H9 (cell line): ENCODE results near the gene SDK1. TPM values are rescaled to one million over a fixed set of nuclear protein-coding genes. Genes with fewer than 3 reads are reported as not detected.

ENCODE experiments used
- DNase-seq: peaks from one replicate; pipeline ENCODE4 v3.0.0-alpha.2; 2017
- H2AFZ ChIP-seq: one replicate; pipeline ENCODE4 v1.6.1; 2013; ENCODE audit warnings: mild to moderate bottlenecking, low read length, control low read depth, moderate library complexity
- H2AK5ac ChIP-seq: 2 replicates; pipeline ENCODE4 v1.6.1; 2013; ENCODE audit warnings: low read length, control low read depth, mixed read lengths; ENCODE audit not compliant: insufficient read length
- H2BK120ac ChIP-seq: one replicate; pipeline ENCODE4 v1.6.1; 2013; ENCODE audit warnings: low read depth, mild to moderate bottlenecking, low read length, control low read depth, inconsistent platforms; ENCODE audit not compliant: poor library complexity, severe bottlenecking
- H2BK12ac ChIP-seq: 2 replicates; pipeline ENCODE4 v1.6.1; 2013; ENCODE audit warnings: low read length, control low read depth, mixed read lengths, low read depth; ENCODE audit not compliant: insufficient read length
- H2BK15ac ChIP-seq: 2 replicates; pipeline ENCODE4 v1.6.1; 2013; ENCODE audit warnings: low read depth, low read length, control low read depth
- H2BK20ac ChIP-seq: one replicate; pipeline ENCODE4 v1.6.1; 2013; ENCODE audit warnings: low read depth, mild to moderate bottlenecking, low read length, control low read depth, inconsistent platforms; ENCODE audit not compliant: poor library complexity, severe bottlenecking
- H2BK5ac ChIP-seq: 2 replicates; pipeline ENCODE4 v1.6.1; 2013; ENCODE audit warnings: low read length, control low read depth, mixed read lengths; ENCODE audit not compliant: insufficient read length
- H3K14ac ChIP-seq: 2 replicates; pipeline ENCODE4 v1.6.1; 2013; ENCODE audit warnings: low read length, control low read depth; ENCODE audit not compliant: insufficient read depth
- H3K18ac ChIP-seq: 2 replicates; pipeline ENCODE4 v1.6.1; 2013; ENCODE audit warnings: low read depth, mild to moderate bottlenecking, mixed read lengths, low read length, control low read depth; ENCODE audit not compliant: insufficient read length
- H3K23ac ChIP-seq: 2 replicates; pipeline ENCODE4 v1.6.1; 2013; ENCODE audit warnings: low read length, control low read depth, mixed read lengths, low read depth; ENCODE audit not compliant: insufficient read length
- H3K23me2 ChIP-seq: 2 replicates; pipeline ENCODE4 v1.6.1; 2013; ENCODE audit warnings: low read depth, mild to moderate bottlenecking, mixed read lengths, low read length, control low read depth; ENCODE audit not compliant: insufficient read length, poor library complexity, severe bottlenecking
- H3K27ac ChIP-seq: 2 replicates; pipeline ENCODE4 v1.5.1; 2013; ENCODE audit warnings: low read length, control low read depth, mixed read lengths, low read depth; ENCODE audit not compliant: insufficient read length
- H3K27me3 ChIP-seq: 2 replicates; pipeline ENCODE4 v1.6.1; 2013; ENCODE audit warnings: low read length, control low read depth, inconsistent platforms; ENCODE audit not compliant: insufficient read depth
- H3K4ac ChIP-seq: 2 replicates; pipeline ENCODE4 v1.6.1; 2013; ENCODE audit warnings: low read depth, mild to moderate bottlenecking, control low read depth, inconsistent platforms, low read length, moderate library complexity
- H3K4me1 ChIP-seq: 2 replicates; pipeline ENCODE4 v1.6.1; 2013; ENCODE audit warnings: low read length, control low read depth, inconsistent platforms; ENCODE audit not compliant: insufficient read depth
- H3K4me2 ChIP-seq: 2 replicates; pipeline ENCODE4 v1.6.1; 2013; ENCODE audit warnings: low read length, control low read depth, mixed read lengths; ENCODE audit not compliant: insufficient read length, insufficient read depth
- H3K56ac ChIP-seq: 2 replicates; pipeline ENCODE4 v1.6.1; 2013; ENCODE audit warnings: low read depth, mild to moderate bottlenecking, mixed read lengths, low read length, control low read depth; ENCODE audit not compliant: insufficient read length
- H3K79me1 ChIP-seq: 2 replicates; pipeline ENCODE4 v1.6.1; 2013; ENCODE audit warnings: low read depth, mild to moderate bottlenecking, moderate library complexity, low read length, control low read depth, inconsistent platforms; ENCODE audit not compliant: insufficient read depth, poor library complexity, severe bottlenecking
- H3K79me2 ChIP-seq: 2 replicates; pipeline ENCODE4 v1.6.1; 2013; ENCODE audit warnings: low read length, control low read depth, inconsistent platforms; ENCODE audit not compliant: insufficient read depth
- H3K9ac ChIP-seq: 2 replicates; pipeline ENCODE4 v1.6.1; 2013; ENCODE audit warnings: low read length, control low read depth, mixed read lengths; ENCODE audit not compliant: insufficient read length; ENCODE audit errors: extremely low read depth
- H3K9me3 ChIP-seq: one replicate; pipeline ENCODE4 v1.6.1; 2013; ENCODE audit warnings: low read depth, low read length, inconsistent platforms; ENCODE audit not compliant: control insufficient read depth
- H3T11ph ChIP-seq: one replicate; pipeline ENCODE4 v1.6.1; 2013; ENCODE audit warnings: mild to moderate bottlenecking, low read length, control low read depth, inconsistent platforms
- H4K20me1 ChIP-seq: one replicate; pipeline ENCODE4 v1.6.1; 2013; ENCODE audit not compliant: control insufficient read depth, insufficient read length, insufficient read depth
- H4K5ac ChIP-seq: 2 replicates; pipeline ENCODE4 v1.6.1; 2013; ENCODE audit warnings: low read depth, mild to moderate bottlenecking, mixed read lengths, low read length, control low read depth; ENCODE audit not compliant: insufficient read length
- H4K8ac ChIP-seq: replicated peaks from 2 replicates; pipeline ENCODE4 v1.6.1; 2013; ENCODE audit warnings: low read length, control low read depth, mixed read lengths, low read depth; ENCODE audit not compliant: insufficient read length
- H4K91ac ChIP-seq: 2 replicates; pipeline ENCODE4 v1.6.1; 2013; ENCODE audit warnings: low read depth, mild to moderate bottlenecking, moderate library complexity, mixed read lengths, low read length, control low read depth; ENCODE audit not compliant: insufficient read length
- H3K27ac Mint-ChIP-seq, 3 experiments: 2 replicates in 2 of 3; 3 replicates in 1 of 3; pipeline ENCODE4 v1.8.0; 2020 to 2021; ENCODE audit warnings: mixed read lengths in 3 of 3, mild to moderate bottlenecking in 1 of 3, moderate library complexity in 1 of 3
- H3K27me3 Mint-ChIP-seq: 2 replicates; pipeline ENCODE4 v1.8.0; 2021; ENCODE audit warnings: low read depth, mild to moderate bottlenecking, moderate library complexity, mixed read lengths
- H3K36me3 Mint-ChIP-seq, 3 experiments: 2 replicates in 2 of 3; 3 replicates in 1 of 3; pipeline ENCODE4 v1.8.0; 2020 to 2021; ENCODE audit warnings: low read depth in 3 of 3, mixed read lengths in 3 of 3; ENCODE audit not compliant: insufficient read depth in 1 of 3
- H3K4me1 Mint-ChIP-seq, 2 experiments: 2 replicates each; pipeline ENCODE4 v1.8.0; 2020; ENCODE audit warnings: mixed read lengths in 2 of 2
- H3K4me3 Mint-ChIP-seq, 2 experiments: 2 replicates in 1 of 2; 3 replicates in 1 of 2; pipeline ENCODE4 v1.8.0; 2020 to 2021; ENCODE audit warnings: mild to moderate bottlenecking in 2 of 2, mixed read lengths in 2 of 2, moderate library complexity in 1 of 2
- H3K9me3 Mint-ChIP-seq, 2 experiments: 2 replicates in 1 of 2; 3 replicates in 1 of 2; pipeline ENCODE4 v1.8.0; 2020; ENCODE audit warnings: mild to moderate bottlenecking in 2 of 2, mixed read lengths in 2 of 2, moderate library complexity in 1 of 2
- WGBS: extraction: QIAGEN DNeasy Blood & Tissue Kit; methylation state at CpG from one replicate; pipeline ENCODE4 v1.1.7; 2013; ENCODE audit warnings: missing lambda C conversion rate, low lambda C conversion rate, mixed read lengths; ENCODE audit not compliant: insufficient read length; ENCODE audit errors: extremely low coverage; 5-methylcytosine and 5-hydroxymethylcytosine counted together
- total RNA-seq: library from RNA; stranded (reverse); gene quantifications from 2 replicates; pipeline ENCODE4 v1.2.1, GENCODE V29; 2021
- TF ChIP-seq, protein P1 (sequence below): fragments of 200-600 bp; sonication (generic); conservative IDR thresholded peaks from 3 replicates; pipeline ENCODE4 v1.8.0; 2021; ENCODE audit warnings: antibody characterized with exemption, mild to moderate bottlenecking

The SDK1 gene
- total RNA-seq, 1 experiment from 2014 or later: 8.7 TPM

DNA sequence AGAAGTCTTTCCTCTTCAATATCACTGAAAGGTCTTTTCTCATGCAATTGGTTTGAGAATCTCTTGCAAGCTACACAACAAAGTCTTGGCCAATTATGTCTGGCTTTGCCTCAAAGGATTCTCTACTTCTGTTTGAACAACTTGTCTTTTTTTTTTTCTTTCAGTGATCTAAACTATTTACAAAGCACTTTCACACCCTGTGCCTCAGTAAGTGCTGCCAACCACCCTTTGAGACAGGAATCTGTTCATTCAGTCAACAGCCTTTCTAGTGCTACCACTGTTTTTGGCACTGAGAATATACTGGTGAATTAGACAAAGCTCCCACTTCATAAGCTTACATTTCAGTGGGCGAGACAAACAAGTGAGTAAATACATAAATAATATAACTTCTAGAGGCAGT lies 26.9 kb upstream of the SDK1 start:
- H4K5ac ChIP-seq: no peak overlapping the region
- H2BK20ac ChIP-seq: no peak overlapping the region
- H3K56ac ChIP-seq: no peak overlapping the region
- no peak overlapping the region for H2BK15ac ChIP-seq
- no peak overlapping the region for H2BK12ac ChIP-seq
- H3K4me2 ChIP-seq: no peak overlapping the region
- peaks cover 2% of the 10 kb centered on the region for H3K27me3 Mint-ChIP-seq
- H3K23ac ChIP-seq: no peak overlapping the region
- H3K79me1 ChIP-seq: no peaks in the 10 kb centered on the region
- H4K20me1 ChIP-seq: no peaks in the 10 kb centered on the region
- no peaks in the 10 kb centered on the region for H3K27me3 ChIP-seq
- no peak overlapping the region for H4K8ac ChIP-seq
- H3K9me3 Mint-ChIP-seq: peaks cover 0 to 7% of the 10 kb centered on the region in 2 experiments; a peak in 1 of 5 replicates
- no peaks in the 10 kb centered on the region for H3K9me3 ChIP-seq
- no peaks in the 10 kb centered on the region for H3K4me1 ChIP-seq
- TF ChIP-seq, protein P1, sequence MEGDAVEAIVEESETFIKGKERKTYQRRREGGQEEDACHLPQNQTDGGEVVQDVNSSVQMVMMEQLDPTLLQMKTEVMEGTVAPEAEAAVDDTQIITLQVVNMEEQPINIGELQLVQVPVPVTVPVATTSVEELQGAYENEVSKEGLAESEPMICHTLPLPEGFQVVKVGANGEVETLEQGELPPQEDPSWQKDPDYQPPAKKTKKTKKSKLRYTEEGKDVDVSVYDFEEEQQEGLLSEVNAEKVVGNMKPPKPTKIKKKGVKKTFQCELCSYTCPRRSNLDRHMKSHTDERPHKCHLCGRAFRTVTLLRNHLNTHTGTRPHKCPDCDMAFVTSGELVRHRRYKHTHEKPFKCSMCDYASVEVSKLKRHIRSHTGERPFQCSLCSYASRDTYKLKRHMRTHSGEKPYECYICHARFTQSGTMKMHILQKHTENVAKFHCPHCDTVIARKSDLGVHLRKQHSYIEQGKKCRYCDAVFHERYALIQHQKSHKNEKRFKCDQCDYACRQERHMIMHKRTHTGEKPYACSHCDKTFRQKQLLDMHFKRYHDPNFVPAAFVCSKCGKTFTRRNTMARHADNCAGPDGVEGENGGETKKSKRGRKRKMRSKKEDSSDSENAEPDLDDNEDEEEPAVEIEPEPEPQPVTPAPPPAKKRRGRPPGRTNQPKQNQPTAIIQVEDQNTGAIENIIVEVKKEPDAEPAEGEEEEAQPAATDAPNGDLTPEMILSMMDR: no peak
- no peak overlapping the region for H3K18ac ChIP-seq
- H3K23me2 ChIP-seq: no peaks in the 10 kb centered on the region
- no peaks in the 10 kb centered on the region; a peak in 1 of 7 replicates for H3K36me3 Mint-ChIP-seq
- H2BK120ac ChIP-seq: no peak overlapping the region
- H4K91ac ChIP-seq: no peak overlapping the region
- H2BK5ac ChIP-seq: no peak overlapping the region
- no peak overlapping the region for H2AFZ ChIP-seq
- no peak overlapping the region for H3T11ph ChIP-seq
- H3K4me3 Mint-ChIP-seq: no peak overlapping the region
- H3K9ac ChIP-seq: no peak overlapping the region
- peaks cover 5 to 7% of the 10 kb centered on the region in 2 experiments; a peak in 3 of 4 replicates for H3K4me1 Mint-ChIP-seq
- H3K79me2 ChIP-seq: no peaks in the 10 kb centered on the region
- WGBS: no CpG with 5 or more reads among the region's 1 CpG
- no peak overlapping the region for H3K27ac ChIP-seq
- no peak overlapping the region for H3K4ac ChIP-seq
- DNase-seq: no peak
- H3K27ac Mint-ChIP-seq: no peak overlapping the region
- H2AK5ac ChIP-seq: no peak overlapping the region
- H3K14ac ChIP-seq: no peak overlapping the region
